ENCODE results near the gene CDC42EP2.

- TF ChIP-seq CTCF (IDR thresholded peaks at IDR 0.05): no peak
- no peak for TF ChIP-seq REST (IDR thresholded peaks at IDR 0.05; ENCODE audit: insufficient read depth in 1 of 2, low read depth in 2 of 2, low read length in 1 of 2)
- no peak for TF ChIP-seq POLR2AphosphoS5 (IDR thresholded peaks at IDR 0.05; ENCODE audit: low read depth, low read length)
These were observed 49.1 kb downstream of the CDC42EP2 start for GRCh38 chr11:65363770-65364169.
